Prostate gland (tissue), 2 donors: ENCODE data around the gene AMOTL1. TPM values are rescaled to one million over a fixed set of nuclear protein-coding genes. Genes with fewer than 3 reads are reported as not detected.

Source experiments
- DNase-seq: peaks from one replicate; pipeline ENCODE4 v3.0.0-alpha.2; 2019; ENCODE audit warnings: low spot score
- H3K27ac ChIP-seq, 2 donors: fragments of 200-600 bp; sonication (generic); 2 replicates each; pipeline ENCODE4 v1.5.1; 2017 to 2019
- H3K27me3 ChIP-seq: fragments of 200-600 bp; sonication (generic); replicated peaks from 2 replicates; pipeline ENCODE4 v1.5.1; 2019; ENCODE audit not compliant: insufficient read depth
- H3K36me3 ChIP-seq, 2 donors: fragments of 200-600 bp; sonication (generic); 1 replicate in 1 of 2; 2 replicates in 1 of 2; pipeline versions ENCODE4 v1.5.1 to v1.8.1; 2017 to 2019
- H3K4me1 ChIP-seq: fragments of 200-600 bp; sonication (generic); replicated peaks from 2 replicates; pipeline ENCODE4 v1.5.1; 2019
- H3K4me3 ChIP-seq, 2 donors: fragments of 200-600 bp; sonication (generic); 2 replicates each; pipeline ENCODE4 v1.5.1; 2017 to 2019
- H3K9me3 ChIP-seq: fragments of 200-600 bp; sonication (generic); 2 replicates; pipeline ENCODE4 v1.5.1; 2017
- POLR2A ChIP-seq: fragments of 450-650 bp; IDR thresholded peaks from one replicate; pipeline ENCODE4 v1.6.1; 2016; ENCODE audit warnings: antibody characterized with exemption, mild to moderate bottlenecking
- POLR2AphosphoS5 ChIP-seq: sonication (generic); formaldehyde crosslinking; IDR thresholded peaks from one replicate; pipeline ENCODE4 v1.6.1; 2017; ENCODE audit warnings: antibody characterized with exemption
- WGBS: methylation state at CpG from one replicate; pipeline ENCODE4 v1.1.5; 2018; 5-methylcytosine and 5-hydroxymethylcytosine counted together
- intact Hi-C: fragments of 100-400 bp; cut with DNase I; formaldehyde crosslinking; loops from one replicate; pipeline ENCODE4 v1.14.2; 2022
- total RNA-seq, 2 donors: library from RNA; depleted of rRNA; stranded (reverse); fragments of >200 nt; gene quantifications; one replicate each; pipeline ENCODE4 v1.1.0, GENCODE V29; 2016
- TF ChIP-seq, protein P1 (sequence below), 4 experiments: fragments of 200-600 bp in 2 of 4; fragments of 450-650 bp in 2 of 4; sonication (generic) in 2 of 4; IDR thresholded peaks; 1 replicate in 3 of 4; 2 replicates in 1 of 4; pipeline ENCODE4 v1.5.1; 2016 to 2019; ENCODE audit warnings: antibody characterized with exemption in 4 of 4, mild to moderate bottlenecking in 2 of 4, moderate library complexity in 2 of 4

Gene AMOTL1
- total RNA-seq, 2 donors from 2014 or later, result 49.2 to 67.2 TPM

DNA sequence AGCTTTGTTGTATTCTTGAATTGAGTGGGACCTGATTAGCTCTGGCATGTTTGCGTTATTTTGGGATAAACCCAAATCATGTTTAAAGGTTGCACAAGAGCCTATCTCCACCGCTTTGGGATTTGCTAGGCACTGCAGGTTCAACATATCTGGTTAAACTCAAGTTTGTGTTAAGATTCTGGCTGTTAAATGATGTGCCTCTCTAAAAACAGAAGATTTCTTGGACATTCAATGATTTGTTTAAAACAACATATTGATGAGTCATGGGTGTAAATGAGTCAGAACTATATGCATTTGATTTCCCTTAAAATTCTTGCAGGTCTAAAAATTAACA is 67.4 kb downstream of the AMOTL1 start:
- Histone ChIP-seq H3K27ac (no peak overlapping the region), H3K4me1 (peaks cover 4% of the 10 kb centered on the region), H3K9me3 (no peaks in the 10 kb centered on the region), H3K27me3 (no peaks in the 10 kb centered on the region), H3K4me3 (no peak overlapping the region), H3K36me3 (no peaks in the 10 kb centered on the region)
- intact Hi-C loops, result no loop called here
- TF ChIP-seq POLR2AphosphoS5, result no peak
- TF ChIP-seq, protein P1, sequence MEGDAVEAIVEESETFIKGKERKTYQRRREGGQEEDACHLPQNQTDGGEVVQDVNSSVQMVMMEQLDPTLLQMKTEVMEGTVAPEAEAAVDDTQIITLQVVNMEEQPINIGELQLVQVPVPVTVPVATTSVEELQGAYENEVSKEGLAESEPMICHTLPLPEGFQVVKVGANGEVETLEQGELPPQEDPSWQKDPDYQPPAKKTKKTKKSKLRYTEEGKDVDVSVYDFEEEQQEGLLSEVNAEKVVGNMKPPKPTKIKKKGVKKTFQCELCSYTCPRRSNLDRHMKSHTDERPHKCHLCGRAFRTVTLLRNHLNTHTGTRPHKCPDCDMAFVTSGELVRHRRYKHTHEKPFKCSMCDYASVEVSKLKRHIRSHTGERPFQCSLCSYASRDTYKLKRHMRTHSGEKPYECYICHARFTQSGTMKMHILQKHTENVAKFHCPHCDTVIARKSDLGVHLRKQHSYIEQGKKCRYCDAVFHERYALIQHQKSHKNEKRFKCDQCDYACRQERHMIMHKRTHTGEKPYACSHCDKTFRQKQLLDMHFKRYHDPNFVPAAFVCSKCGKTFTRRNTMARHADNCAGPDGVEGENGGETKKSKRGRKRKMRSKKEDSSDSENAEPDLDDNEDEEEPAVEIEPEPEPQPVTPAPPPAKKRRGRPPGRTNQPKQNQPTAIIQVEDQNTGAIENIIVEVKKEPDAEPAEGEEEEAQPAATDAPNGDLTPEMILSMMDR (IDR thresholded peaks at IDR 0.05), result no peak
- no peak for TF ChIP-seq POLR2A
- no peak for DNase-seq
- 71% methylated on average over 2 of the region's 2 CpGs for WGBS

DNA sequence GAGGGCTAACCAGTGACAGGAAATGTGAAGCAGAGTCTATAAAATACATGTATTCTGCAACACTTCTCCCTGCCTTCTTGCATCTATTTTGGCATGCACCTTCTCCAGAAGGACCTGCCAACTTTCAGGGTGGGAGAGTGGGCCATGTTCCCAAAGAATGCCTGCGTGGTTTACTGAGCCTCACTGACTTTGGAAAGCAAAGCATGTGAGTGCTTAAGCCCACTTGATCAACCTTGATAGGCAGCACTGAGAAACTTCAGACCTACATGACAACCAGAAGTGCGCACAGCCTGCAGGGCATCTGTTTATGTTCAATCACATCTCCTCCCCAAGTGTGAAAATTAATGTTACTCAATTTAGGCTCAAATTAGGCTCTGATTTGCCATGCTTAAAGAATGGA is 69.2 kb downstream of the AMOTL1 start:
- H3K4me1 ChIP-seq, result peaks cover 4% of the 10 kb centered on the region
- intact Hi-C loops, result no loop called here
- no peaks in the 10 kb centered on the region for H3K36me3 ChIP-seq
- H3K4me3 ChIP-seq, result no peak overlapping the region
- WGBS, result 67% methylated on average over 2 of the region's 2 CpGs
- DNase-seq, result no peak
- no peaks in the 10 kb centered on the region for H3K9me3 ChIP-seq
- TF ChIP-seq POLR2AphosphoS5, result no peak
- H3K27me3 ChIP-seq, result no peaks in the 10 kb centered on the region
- H3K27ac ChIP-seq, result no peak overlapping the region

DNA sequence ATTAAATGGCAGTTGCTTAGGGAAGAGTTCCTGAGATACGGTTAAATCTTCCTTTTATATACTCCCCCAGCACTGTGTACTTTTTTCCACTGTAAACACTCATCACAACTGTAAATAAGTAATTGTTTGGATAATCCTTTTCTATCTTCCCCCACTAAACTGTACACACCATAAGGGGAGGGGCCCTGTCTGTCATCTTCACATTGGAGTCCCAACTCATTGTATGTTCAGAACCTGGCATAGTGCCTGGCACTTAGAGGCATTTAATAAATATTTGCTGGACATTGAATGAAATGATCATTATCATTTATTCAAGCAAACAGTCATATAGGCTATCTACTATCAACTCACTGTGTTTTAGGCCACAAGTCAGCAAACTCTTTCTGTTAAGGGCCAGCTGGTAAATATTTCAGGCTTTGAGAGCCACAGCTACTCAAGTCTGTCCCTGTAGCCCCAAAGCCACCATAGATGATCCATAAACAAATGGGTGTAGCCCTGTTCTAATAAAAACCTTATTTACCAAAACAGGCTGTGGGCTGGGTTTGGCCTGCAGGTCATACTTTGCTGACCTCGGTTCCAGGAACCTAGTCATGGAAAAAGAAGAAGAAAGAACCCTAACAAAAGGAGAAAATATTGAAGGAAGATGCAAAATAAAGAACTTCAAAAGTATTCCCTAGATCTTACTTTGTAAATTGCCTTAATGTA is 70.0 kb downstream of the AMOTL1 start:
- DNase-seq, result peak; percentile 26
- H3K4me3 ChIP-seq, result no peak overlapping the region
- peaks cover 4% of the 10 kb centered on the region for H3K4me1 ChIP-seq
- no peaks in the 10 kb centered on the region for H3K9me3 ChIP-seq
- no peak overlapping the region for H3K27ac ChIP-seq
- H3K36me3 ChIP-seq, result no peaks in the 10 kb centered on the region
- TF ChIP-seq POLR2AphosphoS5 (peak; percentile 18), POLR2A (no peak)
- WGBS, result 70% methylated on average over 2 of the region's 2 CpGs
- no peaks in the 10 kb centered on the region for H3K27me3 ChIP-seq
- intact Hi-C loops, result no loop called here

DNA sequence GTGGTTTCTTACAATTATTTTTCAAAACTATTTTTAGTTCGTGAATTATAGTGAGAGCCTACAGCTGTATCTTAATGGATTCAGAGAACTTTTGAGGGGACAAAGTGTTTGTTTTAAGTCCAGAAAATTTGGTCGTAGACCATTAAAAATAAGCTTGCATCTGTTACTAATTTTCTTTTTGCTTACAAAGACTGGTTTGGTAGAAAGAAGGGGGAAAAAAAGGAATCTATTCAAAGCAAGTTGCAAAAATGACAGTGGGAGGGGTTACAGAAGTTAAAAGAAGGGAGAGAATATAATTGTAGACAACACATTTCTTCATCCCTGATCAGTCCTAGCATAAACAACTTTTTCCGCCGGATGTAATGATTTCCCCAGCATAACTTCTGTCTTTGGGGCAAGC is 72.1 kb downstream of the AMOTL1 start:
- H3K4me3 ChIP-seq, result no peak overlapping the region
- H3K27ac ChIP-seq, result no peak overlapping the region
- no peaks in the 10 kb centered on the region for H3K9me3 ChIP-seq
- no peak for DNase-seq
- intact Hi-C loops, result no loop called here
- H3K36me3 ChIP-seq, result no peaks in the 10 kb centered on the region
- WGBS, result 60% methylated on average over 4 of the region's 4 CpGs
- no peaks in the 10 kb centered on the region for H3K27me3 ChIP-seq
- no peak for TF ChIP-seq POLR2A
- peaks cover 2% of the 10 kb centered on the region for H3K4me1 ChIP-seq

DNA sequence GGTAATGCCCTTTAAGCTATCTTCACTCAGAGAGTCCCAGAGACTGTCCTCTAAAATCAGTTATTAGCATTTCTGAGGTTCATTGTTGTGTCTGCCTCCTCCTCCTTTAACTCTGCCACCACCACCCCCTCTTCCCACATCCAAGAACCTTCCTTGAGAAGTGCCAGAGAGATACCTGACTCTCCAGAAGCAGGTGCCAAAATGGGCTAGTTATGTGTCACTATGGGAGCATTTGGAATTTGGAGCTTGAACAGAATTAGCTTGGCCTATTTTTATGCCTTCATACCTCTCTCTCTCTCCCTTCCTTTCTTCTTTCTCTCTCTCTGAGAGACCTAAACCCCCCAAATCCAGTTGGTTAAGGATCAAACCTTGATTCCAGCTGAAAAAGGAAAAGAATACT is 75.9 kb downstream of the AMOTL1 start:
- intact Hi-C loops, result no loop called here
- Histone ChIP-seq H3K27me3 (no peaks in the 10 kb centered on the region), H3K9me3 (no peaks in the 10 kb centered on the region), H3K36me3 (no peaks in the 10 kb centered on the region), H3K27ac (no peak overlapping the region), H3K4me1 (peaks cover 9% of the 10 kb centered on the region), H3K4me3 (no peak overlapping the region)
- no peak for DNase-seq
- TF ChIP-seq POLR2A (no peak), POLR2AphosphoS5 (no peak)
- TF ChIP-seq, protein P1 (IDR thresholded peaks at IDR 0.05), result no peak

DNA sequence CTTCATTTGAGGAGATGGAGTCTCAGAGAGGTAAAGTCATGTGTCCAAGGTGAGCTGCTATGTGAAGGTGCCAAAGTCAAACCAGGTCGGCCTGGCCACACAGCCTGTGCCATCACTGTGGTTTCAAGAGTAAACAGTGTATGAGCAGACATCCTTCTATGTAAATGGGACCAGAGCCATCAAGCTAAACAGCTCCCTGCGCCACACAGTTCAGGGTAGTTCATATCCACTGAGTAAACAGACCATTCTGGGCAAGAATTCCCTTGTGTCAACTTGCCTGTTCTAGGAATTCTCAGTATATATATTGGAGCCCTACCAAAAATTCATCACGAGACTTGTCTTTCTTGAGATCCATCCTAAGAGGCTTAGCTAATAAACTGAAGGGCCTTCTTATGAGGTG is 77.5 kb downstream of the AMOTL1 start:
- TF ChIP-seq POLR2AphosphoS5 (peak; percentile 95), POLR2A (no peak)
- Histone ChIP-seq H3K9me3 (no peaks in the 10 kb centered on the region), H3K36me3 (no peaks in the 10 kb centered on the region), H3K27ac (peak overlapping the region; percentile 18 to 57), H3K27me3 (no peaks in the 10 kb centered on the region), H3K4me3 (no peak overlapping the region), H3K4me1 (peaks cover 9% of the 10 kb centered on the region)
- intact Hi-C loops, result no loop called here
- DNase-seq, result peak; percentile 97
- 37% methylated on average over 3 of the region's 3 CpGs for WGBS

DNA sequence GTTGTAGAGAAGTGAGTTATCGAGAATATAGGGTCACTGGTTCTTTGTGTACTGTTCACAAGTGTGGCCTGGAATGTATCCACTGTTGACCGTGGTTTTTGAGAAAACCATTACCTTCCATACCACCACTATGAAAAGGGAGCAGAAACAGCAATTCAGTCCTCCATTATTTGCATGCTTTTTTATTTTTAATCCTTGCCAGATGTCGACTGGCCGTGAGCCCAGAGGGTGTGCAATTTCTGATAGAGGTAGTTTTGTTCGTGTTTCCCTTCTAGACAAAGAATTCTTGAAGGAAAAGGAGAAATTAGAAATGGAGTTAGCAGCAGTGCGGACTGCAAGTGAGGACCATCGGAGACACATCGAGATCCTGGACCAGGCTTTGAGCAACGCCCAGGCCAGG is 81.7 kb downstream of the AMOTL1 start:
- no peaks in the 10 kb centered on the region for H3K27me3 ChIP-seq

More for the DNA sequence above, 81.7 kb downstream of the AMOTL1 start:
- Histone ChIP-seq H3K9me3 (no peaks in the 10 kb centered on the region), H3K27ac (no peak overlapping the region), H3K4me1 (peaks cover 9% of the 10 kb centered on the region), H3K36me3 (peaks cover 0 to 1% of the 10 kb centered on the region in 2 donors), H3K4me3 (no peak overlapping the region)
- WGBS, result 62% methylated on average over 9 of the region's 9 CpGs
- DNase-seq, result no peak
- TF ChIP-seq, protein P1 (IDR thresholded peaks at IDR 0.05), result no peak
- no peak for TF ChIP-seq POLR2A
- TF ChIP-seq POLR2AphosphoS5, result no peak
- intact Hi-C loops, result no loop called here
